Measurements from ENCODE around the gene LSMEM2.

GRCh38 chr3:50323092-50323600, 44.3 kb downstream of the LSMEM2 start:
- no peak for TF ChIP-seq CTCF (IDR thresholded peaks at IDR 0.05 in 4 of 5, conservative IDR thresholded peaks at IDR 0.05 in 1 of 5)
- no peak for TF ChIP-seq POLR2A (IDR thresholded peaks at IDR 0.05)

All from gastrocnemius medialis (tissue), 4 donors.